ENCODE results near the gene RASA1. TPM values are rescaled to one million over a fixed set of nuclear protein-coding genes. Genes with fewer than 3 reads are reported as not detected.
"Not testable (repeated sequence)": the region's sequence is repeated elsewhere in the genome, so short reads cannot be mapped to it uniquely, and the experiment has no call there.

Gene RASA1
- total RNA-seq, 1 donor from 2014 or later: 34.1 TPM

DNA sequence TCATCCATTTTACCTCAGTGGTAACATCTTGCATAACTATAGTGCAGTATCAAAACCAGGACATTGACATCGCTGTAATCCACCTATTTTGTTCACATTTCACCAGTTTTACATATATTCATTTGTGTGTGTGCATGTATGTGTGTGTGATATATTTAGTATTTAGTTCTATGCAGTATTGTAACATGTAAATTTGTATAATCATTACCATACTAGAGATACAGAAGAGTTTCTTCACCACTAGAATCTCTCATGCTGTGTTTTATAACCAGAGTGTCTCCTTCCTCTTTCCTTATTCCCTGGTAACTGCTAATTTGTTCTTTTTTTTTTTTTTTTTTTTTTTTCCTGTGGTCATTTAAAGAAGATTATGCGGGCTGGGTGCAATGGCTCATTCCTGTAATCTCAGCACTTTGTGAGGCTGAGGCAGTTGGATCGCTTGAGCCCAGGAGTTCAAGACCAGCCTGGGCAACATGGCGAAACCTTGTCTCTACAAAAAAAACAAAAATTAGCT lies 11.0 kb downstream of the RASA1 start:
- no peak for DNase-seq (ENCODE audit: low read depth in 2 of 2)

DNA sequence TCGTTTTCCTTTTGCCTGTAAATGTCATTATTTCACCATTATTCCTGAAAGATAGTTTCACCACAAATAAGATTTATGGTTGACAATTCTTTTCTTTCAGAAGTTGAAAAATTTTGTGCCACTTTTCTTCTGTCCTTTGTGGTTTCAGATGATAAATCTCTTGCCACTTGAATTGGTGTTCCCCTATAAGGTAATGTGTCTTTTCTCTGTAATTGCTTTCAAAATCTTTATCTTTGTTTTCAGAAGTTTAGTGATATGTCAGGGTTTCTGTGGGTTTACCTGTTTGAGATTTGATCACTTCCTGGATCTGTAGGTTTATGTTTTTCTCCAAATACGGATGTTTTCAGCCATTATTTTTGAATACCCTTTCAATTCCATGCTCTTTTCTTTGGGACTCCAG lies 14.6 kb downstream of the RASA1 start:
- DNase-seq (ENCODE audit: low read depth in 2 of 2): no peak

DNA sequence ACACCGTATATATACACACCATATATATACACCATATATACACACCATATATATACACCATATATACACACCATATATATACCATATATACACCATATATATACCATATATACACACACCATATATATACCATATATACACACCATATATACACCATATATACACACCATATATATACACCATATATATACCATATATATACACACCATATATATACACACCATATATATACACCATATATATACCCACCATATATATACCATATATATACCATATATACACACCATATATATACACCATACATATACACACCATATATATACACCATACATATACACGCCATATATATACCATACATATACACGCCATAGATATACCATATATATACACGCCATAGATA lies 19.6 kb downstream of the RASA1 start:
- not testable (repeated sequence) for DNase-seq (ENCODE audit: low read depth in 2 of 2)

DNA sequence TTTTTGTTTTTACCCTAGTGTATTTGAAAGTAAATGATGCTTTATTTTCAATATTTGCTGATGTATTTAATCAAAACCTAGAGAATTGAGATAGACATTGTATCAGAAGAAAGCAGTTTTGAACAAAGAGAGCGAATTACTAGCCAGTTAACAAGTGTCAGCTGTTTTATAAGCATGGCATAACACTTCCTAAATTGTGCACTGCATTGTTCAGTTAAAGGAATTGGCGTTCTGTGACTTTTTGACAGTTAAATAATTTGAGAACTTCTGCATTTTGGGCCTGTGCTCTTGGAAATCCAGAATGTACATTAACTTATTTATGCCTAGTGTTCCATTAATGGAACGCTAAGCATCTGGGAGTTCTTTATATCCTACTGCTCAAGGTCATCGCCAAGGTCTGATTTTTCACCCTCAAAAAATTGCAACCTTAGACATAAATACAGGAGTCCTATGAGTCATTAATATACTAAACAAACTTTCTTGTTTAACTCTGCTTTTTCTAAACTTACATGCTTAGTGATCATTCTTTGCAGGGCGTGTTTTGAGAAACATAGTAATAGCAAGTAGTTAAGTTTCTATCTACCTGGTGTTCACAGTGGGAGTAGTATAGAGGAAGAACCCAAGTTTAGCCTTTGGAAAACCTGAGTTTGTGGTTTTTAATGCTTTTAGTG lies 31.1 kb downstream of the RASA1 start:
- DNase-seq (ENCODE audit: low read depth in 2 of 2): no peak

DNA sequence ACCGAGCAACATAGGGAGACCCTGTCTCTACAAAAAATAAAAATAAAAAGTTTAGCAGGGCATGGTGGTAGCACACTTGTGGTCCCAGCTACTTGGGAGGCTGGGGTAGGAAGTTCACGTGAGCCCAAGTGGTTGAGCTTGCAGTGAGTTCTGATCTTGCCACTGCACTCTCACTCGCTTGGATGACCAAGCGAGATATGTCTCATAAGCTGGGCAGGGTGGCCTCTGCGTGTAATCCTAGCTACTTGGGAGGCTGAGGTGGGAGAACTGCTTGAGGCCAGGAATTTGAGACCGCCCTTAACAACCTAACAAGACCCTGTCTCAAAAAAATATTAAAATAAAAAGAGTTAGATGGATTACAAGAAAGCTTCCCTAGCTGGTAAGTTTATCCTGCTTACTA lies 32.5 kb downstream of the RASA1 start:
- no peak for DNase-seq (ENCODE audit: low read depth in 2 of 2)

DNA sequence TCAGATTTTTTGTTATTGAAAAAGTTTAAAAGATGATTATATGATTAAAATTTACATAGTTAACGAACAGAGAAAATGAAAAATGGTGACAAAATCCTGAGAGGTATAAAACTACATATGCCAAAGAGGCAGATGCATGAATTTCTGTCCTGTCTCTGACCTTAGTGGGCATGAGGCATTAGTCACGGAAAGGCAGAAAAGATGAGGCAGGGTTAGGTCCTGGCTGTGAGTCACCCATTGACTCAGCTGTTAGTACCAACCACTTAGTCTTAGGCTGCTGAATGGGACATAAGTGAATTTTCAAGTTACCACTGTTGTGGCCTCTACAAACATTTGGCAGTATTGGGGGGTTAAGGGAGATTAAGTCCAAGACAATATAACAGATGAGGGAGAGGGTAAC lies 33.1 kb downstream of the RASA1 start:
- peak; percentile 48 to 91 for DNase-seq (ENCODE audit: low read depth in 2 of 2)

DNA sequence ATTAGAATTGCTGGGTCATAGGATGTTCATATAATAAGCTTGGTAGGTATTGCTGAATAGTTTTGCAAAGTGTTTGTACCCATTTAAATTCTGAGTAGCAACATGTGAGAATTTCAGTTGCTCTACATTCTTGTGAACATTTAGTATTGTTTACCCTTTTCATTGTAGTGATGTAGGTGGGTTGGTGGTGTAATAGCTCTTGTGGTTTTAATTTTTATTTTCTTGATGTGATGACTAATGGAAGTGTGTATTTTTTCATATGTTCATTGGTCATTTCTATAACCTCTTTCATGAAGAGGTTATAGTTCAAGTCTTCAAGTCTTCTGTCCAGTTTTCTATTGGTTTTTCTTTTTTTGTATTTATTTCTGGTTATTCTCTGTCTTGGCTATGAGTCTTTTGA lies 34.4 kb downstream of the RASA1 start:
- no peak for DNase-seq (ENCODE audit: low read depth in 2 of 2)

DNA sequence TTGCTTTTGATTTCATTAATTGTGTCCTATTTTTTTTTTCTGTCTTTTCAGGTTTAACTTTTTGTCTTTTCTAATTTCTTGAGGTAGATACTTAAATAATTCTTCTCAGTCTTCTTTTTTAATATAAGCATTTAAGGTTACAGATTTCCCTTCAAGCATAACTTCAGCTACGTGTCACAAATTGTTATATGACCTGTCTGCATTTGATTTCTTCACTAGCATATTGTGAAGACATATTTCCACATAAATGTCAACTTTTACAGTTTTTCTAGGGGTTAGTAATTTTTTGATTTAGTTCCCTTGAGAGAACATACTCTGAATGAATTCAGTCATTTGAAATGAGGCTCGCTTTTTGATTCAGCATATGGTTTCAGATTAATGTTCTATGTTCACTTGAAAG lies 35.6 kb downstream of the RASA1 start:
- DNase-seq (ENCODE audit: low read depth in 2 of 2): no peak

DNA sequence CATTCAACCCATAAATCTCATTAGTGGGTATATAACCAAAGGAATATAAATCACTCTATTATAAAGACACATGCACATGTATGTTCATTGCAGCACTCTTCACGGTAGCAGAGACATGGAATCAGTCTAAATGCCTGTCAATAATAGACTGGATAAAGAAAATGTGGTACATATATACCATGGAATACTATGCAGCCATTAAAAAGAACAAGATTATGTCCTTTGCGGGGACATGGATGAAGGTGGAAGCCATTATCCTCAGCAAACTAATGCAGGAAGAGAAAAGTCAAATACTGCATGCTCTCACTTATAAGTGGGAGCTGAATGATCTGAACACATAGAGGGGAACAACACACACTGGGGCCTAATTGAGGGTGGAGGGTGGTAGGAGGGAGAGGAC lies 38.4 kb downstream of the RASA1 start:
- DNase-seq (ENCODE audit: low read depth in 2 of 2): not testable (repeated sequence)

DNA sequence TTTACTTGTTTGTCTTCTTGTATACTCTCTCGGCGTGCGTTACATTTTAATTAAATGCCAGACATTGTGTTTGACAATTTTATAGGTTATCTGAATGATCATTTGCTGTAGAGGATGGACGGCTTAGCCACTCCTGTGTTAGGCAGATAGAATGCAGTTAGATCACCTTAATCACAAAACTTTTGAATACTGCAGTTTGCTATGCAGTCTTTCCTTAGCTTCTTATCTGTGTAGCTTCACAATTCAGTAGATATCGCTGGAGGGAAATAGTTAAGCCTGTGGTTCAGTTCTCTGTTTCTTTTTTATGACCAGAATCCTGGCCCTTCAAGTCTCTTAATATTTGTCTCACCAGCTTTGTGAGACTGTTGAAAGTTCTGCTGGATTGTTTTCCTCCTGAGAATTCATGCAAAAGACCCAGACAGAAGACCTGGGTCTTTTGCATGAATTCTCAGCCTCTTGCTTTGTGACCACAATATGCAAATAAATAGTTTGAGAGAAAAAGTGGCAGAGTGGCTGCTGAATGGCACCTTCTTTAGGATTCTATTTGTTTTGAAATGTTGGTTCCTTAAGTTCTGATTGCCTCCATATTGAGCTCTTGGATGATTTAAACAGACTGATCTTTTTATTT lies 40.2 kb downstream of the RASA1 start:
- no peak for DNase-seq (ENCODE audit: low read depth in 2 of 2)

DNA sequence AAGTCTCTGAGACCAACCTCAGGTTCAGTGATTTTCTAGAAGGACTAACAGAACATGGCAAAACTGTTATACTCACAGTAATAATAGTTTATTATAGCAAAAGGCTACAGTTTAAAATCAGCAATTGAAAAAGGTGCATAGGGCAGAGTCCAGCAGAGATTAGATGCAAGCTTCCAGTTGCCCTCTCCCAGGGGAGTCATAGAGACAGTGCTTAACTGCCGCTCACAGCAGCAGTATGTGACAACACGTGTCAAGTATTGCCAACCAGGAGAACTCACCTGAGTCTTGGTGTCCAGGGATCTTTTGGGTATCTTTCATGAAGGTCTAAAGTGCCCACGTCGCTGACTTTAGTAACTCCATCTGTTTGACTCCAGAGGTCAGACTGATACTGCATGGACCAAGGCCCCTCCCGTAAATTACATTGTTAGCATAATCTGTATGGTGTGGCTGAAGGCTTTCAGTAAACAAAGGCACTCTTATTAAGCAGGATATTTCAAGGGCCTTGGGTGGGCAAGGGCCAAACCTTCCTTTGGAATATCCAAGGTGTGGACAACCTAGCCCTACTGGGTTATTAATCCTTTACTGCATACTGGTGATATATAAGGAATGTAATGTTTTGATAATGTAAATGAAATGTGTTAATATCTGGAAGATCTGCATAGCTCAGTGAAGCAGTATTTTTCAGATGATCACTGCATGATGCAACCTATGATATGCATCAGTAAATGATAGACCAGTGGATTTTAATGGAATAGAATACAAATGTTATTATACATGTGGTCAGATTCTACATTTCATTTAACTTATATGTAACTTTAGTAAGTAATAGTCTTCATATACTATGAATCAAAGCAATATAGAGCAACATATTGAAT lies 44.0 kb downstream of the RASA1 start:
- no peak for DNase-seq (ENCODE audit: low read depth in 2 of 2)

DNA sequence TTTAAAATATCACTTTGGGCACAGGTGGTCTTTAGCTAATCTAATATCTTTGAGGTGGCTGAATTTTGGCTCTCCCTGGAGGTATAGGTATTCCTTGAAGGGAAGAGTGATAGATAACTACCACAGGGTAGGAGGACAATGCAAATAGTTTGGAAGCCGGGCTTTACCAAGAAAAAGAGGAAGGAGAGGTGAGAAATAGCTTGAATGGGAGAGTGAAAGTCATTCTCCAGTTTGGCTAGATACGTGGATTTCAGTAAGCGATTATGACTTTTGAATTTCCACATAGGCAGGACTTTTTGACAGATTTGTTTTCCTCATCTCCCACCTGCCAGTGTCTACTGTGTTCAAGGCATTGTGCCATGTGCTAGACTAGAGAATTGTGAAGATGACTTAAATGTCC lies 45.5 kb downstream of the RASA1 start:
- no peak for DNase-seq (ENCODE audit: low read depth in 2 of 2)

DNA sequence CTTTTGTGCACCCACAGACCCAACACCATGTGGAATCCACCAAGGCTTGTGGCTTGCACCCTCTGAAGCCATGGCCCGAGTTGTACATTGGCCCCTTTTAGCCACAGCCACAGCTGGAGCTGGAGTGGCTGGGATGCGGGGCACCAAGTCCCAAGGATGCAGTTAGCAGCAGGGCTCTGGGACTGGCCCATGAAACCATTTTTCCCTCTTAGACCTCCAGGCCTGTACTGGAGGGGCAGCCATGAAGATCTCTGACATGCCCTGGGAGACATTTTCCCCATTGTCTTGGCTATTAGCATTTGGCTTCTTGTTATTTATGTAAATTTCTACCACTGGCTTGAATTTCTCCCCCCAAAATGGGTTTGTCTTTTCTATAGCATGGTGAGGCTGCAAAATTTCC lies 51.8 kb downstream of the RASA1 start:
- DNase-seq (ENCODE audit: low read depth in 2 of 2): no peak

DNA sequence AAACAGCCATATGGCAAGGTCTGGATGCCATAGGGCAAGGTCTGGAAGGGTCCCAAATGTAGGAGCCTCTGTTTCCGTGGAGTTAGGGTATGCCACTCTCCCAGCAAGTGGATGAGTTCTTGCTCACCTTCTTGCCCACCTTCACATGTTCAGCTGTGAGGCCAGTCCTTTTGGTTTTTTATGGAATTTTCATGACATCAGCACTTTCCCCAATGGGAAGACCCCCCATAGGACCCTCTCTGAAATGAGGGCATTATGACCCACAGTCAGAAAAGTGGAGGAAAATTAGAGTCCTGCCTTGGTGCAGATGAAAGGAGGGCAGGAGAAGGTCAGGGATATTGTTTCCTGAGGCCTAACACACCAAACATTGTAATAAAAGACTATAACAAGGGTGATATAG lies 53.9 kb downstream of the RASA1 start:
- no peak for DNase-seq (ENCODE audit: low read depth in 2 of 2)

DNA sequence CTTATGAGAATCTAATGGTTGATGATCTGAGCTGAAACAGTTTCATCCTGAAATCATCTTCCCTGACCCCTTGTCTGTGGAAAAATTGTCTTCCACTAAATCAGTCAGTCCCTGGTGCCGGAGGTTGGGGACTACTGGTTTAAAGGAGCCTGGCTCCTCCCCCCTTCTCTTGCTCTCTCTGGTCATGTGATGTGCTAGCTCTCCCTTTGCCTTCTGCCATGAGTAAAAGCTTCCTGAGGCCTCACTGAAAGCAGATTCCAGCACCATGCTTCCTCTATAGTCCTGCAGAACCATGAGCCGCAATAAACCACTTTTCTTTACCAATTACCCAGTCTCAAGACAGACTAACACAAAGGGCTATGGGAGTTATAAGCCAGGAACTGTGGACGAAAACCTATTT lies 54.7 kb downstream of the RASA1 start:
- no peak for DNase-seq (ENCODE audit: low read depth in 2 of 2)

DNA sequence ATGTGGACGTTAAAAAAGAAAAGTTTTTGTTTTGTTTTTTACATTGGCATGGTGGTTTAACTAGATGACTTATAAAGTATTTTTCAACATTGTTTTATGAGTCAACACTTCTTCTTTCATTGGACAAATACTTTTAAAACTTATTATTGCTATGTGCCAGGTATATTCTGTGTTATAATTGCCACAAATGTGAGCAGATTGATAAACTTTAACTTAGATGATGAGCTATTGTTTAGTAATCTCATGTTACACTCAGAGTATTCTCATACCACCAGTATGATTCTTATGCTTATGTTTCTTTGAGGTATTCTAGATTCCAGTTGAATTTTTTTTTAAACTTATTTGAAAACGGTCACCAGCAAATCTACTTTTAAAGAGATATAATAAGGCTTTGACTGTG lies 60.3 kb downstream of the RASA1 start:
- DNase-seq (ENCODE audit: low read depth in 2 of 2): no peak

DNA sequence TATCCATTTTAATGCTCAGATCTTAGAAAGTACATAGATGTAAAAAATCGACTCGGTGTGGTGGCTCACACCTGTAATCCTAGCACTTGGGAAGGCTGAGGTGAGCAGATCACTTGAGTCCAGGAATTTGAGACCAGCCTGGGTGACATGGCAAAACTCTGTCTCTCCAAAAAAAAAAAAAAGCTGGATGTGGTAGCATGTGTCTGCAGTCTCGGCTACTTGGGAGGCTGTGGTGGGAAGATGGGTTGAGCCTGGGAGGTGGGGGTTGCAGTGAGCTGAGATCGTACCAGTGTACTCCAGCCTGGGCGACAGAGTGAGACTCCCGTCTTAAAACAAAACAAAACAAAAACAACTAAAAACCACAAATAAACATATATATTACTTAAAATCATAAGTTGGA lies 61.4 kb downstream of the RASA1 start:
- DNase-seq (ENCODE audit: low read depth in 2 of 2): no peak

DNA sequence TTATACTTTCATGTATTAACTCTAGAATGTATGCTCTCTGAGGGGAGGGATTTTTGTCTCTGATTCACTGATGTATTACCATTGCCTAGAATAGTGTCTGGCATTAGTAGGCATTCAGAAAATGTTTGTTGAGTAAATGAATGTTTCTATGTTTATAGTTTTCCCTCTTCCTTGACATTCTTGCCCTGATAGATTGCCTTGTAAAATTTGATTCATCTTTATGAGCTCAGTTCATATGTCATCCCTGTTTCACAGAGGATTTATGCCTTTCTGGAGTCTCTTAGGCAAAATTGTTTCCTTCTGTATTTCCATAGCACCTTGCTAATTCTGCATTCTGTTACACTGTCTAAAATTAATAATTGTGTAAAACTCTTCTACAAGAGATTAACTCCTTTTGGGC lies 72.3 kb downstream of the RASA1 start:
- no peak for DNase-seq (ENCODE audit: low read depth in 2 of 2)

DNA sequence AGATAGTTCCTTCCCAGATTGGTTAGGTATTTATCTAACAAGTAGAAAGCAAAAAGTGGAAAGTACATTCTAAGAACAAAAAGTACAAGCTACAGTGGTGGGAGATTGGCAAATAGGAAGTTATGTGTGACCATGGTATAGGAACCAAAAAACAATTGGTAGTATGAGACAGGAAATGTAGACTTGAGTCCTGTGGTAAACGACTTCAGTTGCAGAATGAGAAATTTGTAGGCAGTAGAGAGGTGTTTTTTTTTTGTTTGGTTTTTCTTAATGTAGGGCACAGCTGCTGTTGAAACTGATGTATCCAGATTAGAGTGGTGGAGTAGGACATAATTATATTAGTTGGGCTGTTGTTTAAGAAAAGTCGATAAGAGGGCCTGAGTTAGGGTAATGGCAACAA lies 73.0 kb downstream of the RASA1 start:
- DNase-seq (ENCODE audit: low read depth in 2 of 2): peak in 1 of 2 donors; percentile 46

DNA sequence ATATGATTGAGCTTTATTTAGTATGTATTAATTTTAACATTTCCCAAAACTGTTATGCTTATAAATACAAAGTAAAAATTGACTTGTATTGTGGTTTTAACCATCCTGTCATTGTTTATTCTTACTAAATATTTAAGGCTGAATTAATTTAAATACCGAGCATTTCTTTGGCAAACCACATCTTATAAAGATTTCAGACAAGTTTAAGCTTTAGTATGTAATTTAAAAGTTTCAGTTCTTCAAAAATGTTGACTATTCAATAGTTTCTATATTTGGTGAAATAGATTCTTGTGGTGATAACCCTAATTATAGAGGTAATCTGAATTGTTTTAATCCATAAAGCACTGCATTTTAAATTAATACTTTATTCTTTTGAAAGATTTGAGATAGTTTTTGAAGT lies 79.6 kb downstream of the RASA1 start:
- DNase-seq (ENCODE audit: low read depth in 2 of 2): no peak

DNA sequence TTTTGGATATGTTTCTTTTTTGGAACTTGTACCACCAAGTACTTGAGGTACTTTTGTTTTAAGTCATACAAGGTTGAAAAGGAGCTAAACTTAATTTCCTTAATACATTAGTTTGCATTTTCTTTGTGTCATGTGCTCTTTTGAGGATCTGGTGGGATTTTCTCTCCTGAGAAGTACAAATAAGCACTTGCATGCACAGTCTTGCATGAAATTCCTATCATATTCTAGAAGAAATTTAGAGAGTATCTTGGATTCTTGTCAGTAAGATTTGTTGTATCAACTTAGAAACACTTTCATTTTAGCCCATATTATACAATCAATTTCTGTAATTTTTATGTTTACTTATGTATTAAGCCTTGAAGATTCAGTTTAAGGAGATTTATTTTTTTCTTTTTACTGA lies 80.2 kb downstream of the RASA1 start:
- no peak for DNase-seq (ENCODE audit: low read depth in 2 of 2)

DNA sequence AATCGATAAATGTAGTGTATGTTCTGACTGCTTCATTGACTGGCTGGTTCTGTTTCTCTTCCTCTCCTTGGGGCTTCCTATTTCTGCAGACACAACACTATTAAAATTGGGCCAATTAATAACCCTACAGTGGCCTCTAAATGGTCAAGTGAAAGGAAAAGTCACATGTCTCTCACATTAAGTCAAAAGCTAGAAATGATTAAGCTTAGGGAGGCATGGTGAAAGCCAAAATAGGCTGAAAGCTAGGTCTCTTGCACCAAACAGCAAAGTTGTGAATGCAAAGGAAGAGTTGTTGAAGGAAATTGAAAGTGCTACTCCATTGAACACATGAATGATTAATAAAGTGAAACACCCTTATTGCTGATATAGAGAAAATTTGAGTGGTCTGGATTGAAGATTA lies 86.8 kb downstream of the RASA1 start:
- DNase-seq (ENCODE audit: low read depth in 2 of 2): no peak

DNA sequence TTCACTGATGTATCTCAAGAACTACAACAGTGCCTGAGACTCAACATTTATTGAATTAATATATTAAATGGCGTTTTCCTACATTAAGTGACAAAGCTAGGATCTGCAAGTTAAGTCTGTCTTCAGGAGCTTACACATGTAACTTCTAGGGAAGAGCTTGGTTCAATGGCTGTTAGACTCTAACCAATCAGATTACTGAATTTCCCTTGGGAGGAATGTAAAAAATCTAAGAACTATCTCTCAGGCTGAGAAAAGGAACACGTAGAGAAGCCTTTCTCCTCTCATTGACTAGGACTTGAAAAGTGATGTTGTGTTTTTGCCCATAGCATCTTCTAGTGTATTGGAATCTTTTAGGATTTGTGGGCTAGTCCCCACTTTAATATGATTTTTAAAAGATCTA lies 91.4 kb downstream of the RASA1 start:
- no peak for DNase-seq (ENCODE audit: low read depth in 2 of 2)
